Measurements from ENCODE around the gene TGM1.

GRCh38 chr14:24273422-24273998 is 10.5 kb upstream of the TGM1 start:
- TF ChIP-seq CTCF (conservative IDR thresholded peaks at IDR 0.05 in 1 of 2, IDR thresholded peaks at IDR 0.05 in 1 of 2; ENCODE audit: low read depth in 1 of 2, low read length in 2 of 2) (peak in 1 of 2 donors; percentile 1), EZH2 (IDR thresholded peaks at IDR 0.05; ENCODE audit: low read length, missing control alignments) (no peak)
